GM12865 (cell line): ENCODE data around the gene FGF3.

ENCODE experiments used
- DNase-seq: peaks from one replicate; pipeline ENCODE4 v3.0.0; 2010; ENCODE audit warnings: low read depth
- H3K4me3 ChIP-seq: 2 replicates; pipeline ENCODE4 v1.5.1; 2011; ENCODE audit warnings: mild to moderate bottlenecking, low read depth, low read length, control low read depth
- CTCF ChIP-seq: IDR thresholded peaks from 2 replicates; pipeline ENCODE4 v1.5.1; 2011; ENCODE audit warnings: low read length, control low read depth, low read depth, inconsistent platforms; ENCODE audit not compliant: insufficient read depth; ENCODE audit errors: missing control alignments

FGF3 gene

GRCh38 chr11:69830086-69830485, 10.9 kb upstream of the FGF3 start:
- no peak for TF ChIP-seq CTCF
- H3K4me3 ChIP-seq, result no peak overlapping the region
- DNase-seq, result no peak

DNA sequence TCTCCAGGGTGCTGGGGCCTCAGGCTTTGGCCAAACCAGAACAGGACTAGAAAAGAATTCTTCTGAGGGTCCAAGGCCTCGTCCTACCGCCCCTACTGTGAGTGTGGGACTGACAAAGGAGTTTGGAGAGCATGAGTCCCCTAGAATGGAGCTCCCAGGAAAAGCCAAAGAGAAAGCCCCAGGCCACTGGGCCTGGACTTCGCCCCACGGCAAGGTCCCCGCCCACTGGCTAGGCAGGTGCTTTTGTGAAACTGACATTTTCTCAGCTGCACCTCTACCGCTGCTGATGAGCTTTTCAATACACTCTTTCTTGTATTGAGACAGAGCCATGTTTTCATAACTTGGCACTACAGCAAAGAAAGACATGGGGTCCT, 9.7 kb upstream of the FGF3 start:
- no peak for TF ChIP-seq CTCF
- no peak overlapping the region for H3K4me3 ChIP-seq
- DNase-seq, result no peak

- DNase-seq, result no peak
- TF ChIP-seq CTCF, result no peak
- no peak overlapping the region for H3K4me3 ChIP-seq
Measured at GRCh38 chr11:69828276-69828970, 9.2 kb upstream of the FGF3 start.

GRCh38 chr11:69826773-69827172, 7.6 kb upstream of the FGF3 start:
- no peak overlapping the region for H3K4me3 ChIP-seq
- TF ChIP-seq CTCF, result no peak
- DNase-seq, result no peak

GRCh38 chr11:69825941-69826340, 6.7 kb upstream of the FGF3 start:
- TF ChIP-seq CTCF, result no peak
- no peak overlapping the region for H3K4me3 ChIP-seq
- DNase-seq, result no peak

- no peak overlapping the region for H3K4me3 ChIP-seq
- no peak for TF ChIP-seq CTCF
- DNase-seq, result no peak
Measured at GRCh38 chr11:69825037-69825834, 6.0 kb upstream of the FGF3 start.
